Suprapubic skin (tissue), 3 donors: Measurements from ENCODE around the gene CAPN8.

ENCODE experiments used
- CTCF ChIP-seq, 2 donors: fragments of 200-600 bp in 1 of 2; fragments of 450-650 bp in 1 of 2; sonication (generic) in 1 of 2; IDR thresholded peaks; one replicate each; pipeline ENCODE4 v1.5.1; 2016 to 2019; ENCODE audit warnings: antibody characterized with exemption in 2 of 2, mild to moderate bottlenecking in 1 of 2, moderate library complexity in 1 of 2
- POLR2A ChIP-seq, 2 donors: fragments of 450-650 bp; IDR thresholded peaks; one replicate each; pipeline ENCODE4 v1.6.1; 2017; ENCODE audit warnings: antibody characterized with exemption in 2 of 2, mild to moderate bottlenecking in 2 of 2, moderate library complexity in 2 of 2

GRCh38 chr1:223674119-223674890, 8.8 kb upstream of the CAPN8 start:
- no peak for TF ChIP-seq CTCF (IDR thresholded peaks at IDR 0.05)
- TF ChIP-seq POLR2A (IDR thresholded peaks at IDR 0.05) = no peak
